Fibroblast of lung (primary cell): ENCODE results near the gene ZNF862. TPM values are rescaled to one million over a fixed set of nuclear protein-coding genes. Genes with fewer than 3 reads are reported as not detected.

Experiments
- DNase-seq, 2 donors: peaks; one replicate each; pipeline versions ENCODE4 v3.0.0 to v3.0.0-alpha.2; 2010; ENCODE audit warnings: low read depth in 2 of 2
- H2AFZ ChIP-seq: 2 replicates; pipeline ENCODE4 v1.5.1; 2012; ENCODE audit warnings: low read length, control low read depth, inconsistent platforms
- H3K27ac ChIP-seq: 2 replicates; pipeline ENCODE4 v1.5.1; 2011; ENCODE audit warnings: low read length, control low read depth; ENCODE audit not compliant: insufficient read depth
- H3K27me3 ChIP-seq: 2 replicates; pipeline ENCODE4 v1.5.1; 2011; ENCODE audit warnings: mild to moderate bottlenecking, low read length; ENCODE audit not compliant: control insufficient read depth, insufficient read depth
- H3K36me3 ChIP-seq: 2 replicates; pipeline ENCODE4 v1.5.1; 2011; ENCODE audit warnings: low read length; ENCODE audit not compliant: control insufficient read depth, insufficient read depth
- H3K4me1 ChIP-seq: 2 replicates; pipeline ENCODE4 v1.5.1; 2011; ENCODE audit warnings: low read length; ENCODE audit not compliant: control insufficient read depth, insufficient read depth; ENCODE audit errors: extremely low read depth
- H3K4me2 ChIP-seq: 2 replicates; pipeline ENCODE4 v1.5.1; 2011; ENCODE audit warnings: low read length, control low read depth; ENCODE audit not compliant: insufficient read depth; ENCODE audit errors: extremely low read depth
- H3K4me3 ChIP-seq, 4 experiments: fragments of 200-600 bp in 1 of 4; sonication (generic) in 1 of 4; replicated peaks in 1 of 4; 2 replicates each; pipeline ENCODE4 v1.5.1; 2011 to 2016; ENCODE audit warnings: low read length in 4 of 4, low read depth in 3 of 4, mild to moderate bottlenecking in 3 of 4, control low read depth in 2 of 4, inconsistent platforms in 1 of 4, mixed read lengths in 1 of 4; ENCODE audit not compliant: insufficient read depth in 1 of 4; ENCODE audit errors: control extremely low read depth in 1 of 4
- H3K79me2 ChIP-seq: 2 replicates; pipeline ENCODE4 v1.5.1; 2012; ENCODE audit warnings: mild to moderate bottlenecking, low read length, inconsistent platforms; ENCODE audit not compliant: control insufficient read depth, insufficient read depth
- H3K9ac ChIP-seq: 2 replicates; pipeline ENCODE4 v1.5.1; 2011; ENCODE audit warnings: mild to moderate bottlenecking, low read length, control low read depth; ENCODE audit not compliant: insufficient read depth
- H3K9me3 ChIP-seq: 2 replicates; pipeline ENCODE4 v1.5.1; 2012; ENCODE audit warnings: low read depth, low read length; ENCODE audit not compliant: control insufficient read depth, insufficient read depth
- H4K20me1 ChIP-seq: 2 replicates; pipeline ENCODE4 v1.5.1; 2011; ENCODE audit warnings: low read length; ENCODE audit not compliant: control insufficient read depth, insufficient read depth; ENCODE audit errors: extremely low read depth
- EZH2 ChIP-seq: IDR thresholded peaks from 2 replicates; pipeline ENCODE4 v1.5.1; 2012; ENCODE audit warnings: low read length, control low read depth, mild to moderate bottlenecking; ENCODE audit errors: missing control alignments
- polyA plus RNA-seq, 2 donors: library from polyadenylated mRNA; depleted of rRNA in 1 of 2; stranded (reverse) in 1 of 2; unstranded in 1 of 2; fragments of >200 nt; gene quantifications; 2 replicates each; pipeline ENCODE4 v1.2.1, GENCODE V29; 2011 to 2012; ENCODE audit warnings: missing spikeins in 1 of 2
- total RNA-seq: library from RNA; depleted of rRNA; stranded (reverse); fragments of >200 nt; gene quantifications from 2 replicates; pipeline ENCODE4 v1.2.1, GENCODE V29; 2014
- TF ChIP-seq, protein P1 (sequence below), 2 donors: IDR thresholded peaks in 1 of 2; conservative IDR thresholded peaks in 1 of 2; 1 replicate in 1 of 2; 2 replicates in 1 of 2; pipeline ENCODE4 v1.5.1; 2011 to 2012; ENCODE audit warnings: low read length in 2 of 2, control low read depth in 1 of 2, inconsistent platforms in 1 of 2, low read depth in 1 of 2, mild to moderate bottlenecking in 1 of 2

ZNF862 gene
- total and polyA plus RNA-seq, 2 donors (not counting 1 experiment from before 2014, with no cell fraction given), result 4.7 to 10.9 TPM

DNA sequence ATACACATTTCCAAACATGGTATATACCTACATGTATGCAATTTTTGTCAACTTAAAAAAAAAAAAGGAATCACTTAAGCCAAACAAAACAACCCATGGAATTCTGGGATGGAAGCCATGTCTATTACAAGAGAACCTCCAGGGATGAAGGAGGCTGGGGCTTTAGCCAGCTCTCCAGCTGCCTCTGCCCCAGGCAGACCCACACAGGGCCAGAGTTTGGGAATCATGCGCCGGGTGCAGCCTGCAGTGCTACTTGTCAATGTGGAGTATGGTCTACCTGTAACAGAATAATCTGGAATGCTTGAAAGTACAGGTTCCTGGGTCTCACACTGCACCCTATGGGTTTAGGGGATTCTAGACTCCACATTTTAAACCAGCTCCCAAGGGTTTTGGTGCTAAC lies 46.4 kb downstream of the ZNF862 start:
- H3K27ac ChIP-seq, result no peak overlapping the region
- H3K9ac ChIP-seq, result no peak overlapping the region
- no peak overlapping the region for H3K4me3 ChIP-seq
- no peaks in the 10 kb centered on the region for H3K27me3 ChIP-seq
- H3K79me2 ChIP-seq, result no peaks in the 10 kb centered on the region
- H3K9me3 ChIP-seq, result no peaks in the 10 kb centered on the region
- no peak overlapping the region for H2AFZ ChIP-seq
- no peaks in the 10 kb centered on the region for H4K20me1 ChIP-seq
- TF ChIP-seq, protein P1, sequence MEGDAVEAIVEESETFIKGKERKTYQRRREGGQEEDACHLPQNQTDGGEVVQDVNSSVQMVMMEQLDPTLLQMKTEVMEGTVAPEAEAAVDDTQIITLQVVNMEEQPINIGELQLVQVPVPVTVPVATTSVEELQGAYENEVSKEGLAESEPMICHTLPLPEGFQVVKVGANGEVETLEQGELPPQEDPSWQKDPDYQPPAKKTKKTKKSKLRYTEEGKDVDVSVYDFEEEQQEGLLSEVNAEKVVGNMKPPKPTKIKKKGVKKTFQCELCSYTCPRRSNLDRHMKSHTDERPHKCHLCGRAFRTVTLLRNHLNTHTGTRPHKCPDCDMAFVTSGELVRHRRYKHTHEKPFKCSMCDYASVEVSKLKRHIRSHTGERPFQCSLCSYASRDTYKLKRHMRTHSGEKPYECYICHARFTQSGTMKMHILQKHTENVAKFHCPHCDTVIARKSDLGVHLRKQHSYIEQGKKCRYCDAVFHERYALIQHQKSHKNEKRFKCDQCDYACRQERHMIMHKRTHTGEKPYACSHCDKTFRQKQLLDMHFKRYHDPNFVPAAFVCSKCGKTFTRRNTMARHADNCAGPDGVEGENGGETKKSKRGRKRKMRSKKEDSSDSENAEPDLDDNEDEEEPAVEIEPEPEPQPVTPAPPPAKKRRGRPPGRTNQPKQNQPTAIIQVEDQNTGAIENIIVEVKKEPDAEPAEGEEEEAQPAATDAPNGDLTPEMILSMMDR (conservative IDR thresholded peaks at IDR 0.05 in 1 of 2, IDR thresholded peaks at IDR 0.05 in 1 of 2; ENCODE audit: low read depth in 1 of 2, low read length in 2 of 2), result no peak
- TF ChIP-seq EZH2, result no peak
- no peak overlapping the region for H3K4me2 ChIP-seq
- no peaks in the 10 kb centered on the region for H3K4me1 ChIP-seq
- no peaks in the 10 kb centered on the region for H3K36me3 ChIP-seq
- peak in 1 of 2 donors; percentile 28 for DNase-seq

DNA sequence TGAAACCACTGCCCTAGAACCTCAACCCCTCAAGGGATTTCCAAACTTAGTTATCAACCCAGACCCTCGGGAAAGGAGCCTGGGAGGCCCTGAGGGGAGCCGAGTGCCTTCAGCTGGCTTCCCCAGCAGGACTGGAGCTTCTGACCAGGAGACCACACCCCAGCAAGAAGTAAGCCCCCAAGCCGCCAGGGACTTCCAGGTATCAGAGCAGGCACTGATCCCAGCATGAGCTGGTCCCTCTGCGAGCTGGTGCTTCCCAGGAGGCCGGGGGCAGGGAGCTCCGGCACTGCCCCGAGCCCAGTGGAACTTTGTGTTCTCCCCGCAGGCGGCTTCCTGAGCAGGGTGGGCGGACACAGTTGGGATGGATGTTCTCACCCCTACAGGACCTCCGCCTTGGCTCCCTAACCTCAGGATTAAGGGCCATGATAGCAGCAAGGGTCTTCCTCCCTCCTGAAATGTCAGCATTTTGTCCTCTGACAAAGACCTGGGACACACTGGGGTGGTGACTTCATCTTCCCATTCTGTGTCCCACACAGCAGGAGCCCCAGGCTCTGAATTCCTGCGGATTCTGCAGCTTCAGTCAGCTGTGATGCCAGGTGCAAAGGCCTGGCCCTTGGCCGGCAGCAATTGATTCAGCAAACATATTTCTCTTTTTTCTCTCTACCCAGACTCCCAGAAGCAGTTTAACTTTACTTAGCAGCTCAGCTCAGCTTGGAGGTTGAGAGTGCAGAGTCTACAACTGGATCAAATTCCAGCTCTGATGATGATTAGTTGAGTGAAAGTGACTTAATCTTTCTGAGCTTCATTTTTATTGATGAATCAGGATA lies 47.2 kb downstream of the ZNF862 start:
- Histone ChIP-seq H3K9me3 (no peaks in the 10 kb centered on the region), H3K4me2 (no peak overlapping the region), H3K4me1 (no peaks in the 10 kb centered on the region), H2AFZ (no peak overlapping the region), H3K9ac (no peak overlapping the region), H3K4me3 (no peak overlapping the region), H3K79me2 (no peaks in the 10 kb centered on the region), H3K27me3 (no peaks in the 10 kb centered on the region), H3K27ac (no peak overlapping the region), H4K20me1 (no peaks in the 10 kb centered on the region), H3K36me3 (no peaks in the 10 kb centered on the region)
- DNase-seq, result peak in 1 of 2 donors; percentile 25
- no peak for TF ChIP-seq EZH2
- TF ChIP-seq, protein P1 (conservative IDR thresholded peaks at IDR 0.05 in 1 of 2, IDR thresholded peaks at IDR 0.05 in 1 of 2; ENCODE audit: low read depth in 1 of 2, low read length in 2 of 2), result no peak

DNA sequence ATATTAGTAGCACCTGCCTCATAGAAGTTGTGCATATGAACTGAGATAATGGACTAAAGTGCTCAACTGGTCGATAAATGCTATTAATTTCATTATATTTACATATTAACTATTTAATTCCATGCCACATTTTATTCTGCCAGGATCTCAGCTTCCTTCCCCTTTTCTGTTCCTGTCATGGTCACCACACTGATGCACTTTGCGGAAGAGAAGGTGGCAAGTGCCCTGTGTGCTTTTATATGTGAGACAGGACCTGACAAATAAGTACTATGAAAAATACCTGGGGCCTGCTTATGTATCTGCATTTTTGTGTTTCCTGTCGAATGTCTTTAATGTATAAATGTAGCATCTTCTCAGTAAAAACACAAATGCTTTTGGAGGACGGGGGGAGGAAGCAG lies 47.8 kb downstream of the ZNF862 start:
- H2AFZ ChIP-seq, result no peak overlapping the region
- no peaks in the 10 kb centered on the region for H3K27me3 ChIP-seq
- H3K27ac ChIP-seq, result no peak overlapping the region
- no peak overlapping the region for H3K4me2 ChIP-seq
- H3K79me2 ChIP-seq, result no peaks in the 10 kb centered on the region
- H3K4me1 ChIP-seq, result no peaks in the 10 kb centered on the region
- no peak overlapping the region for H3K4me3 ChIP-seq
- H4K20me1 ChIP-seq, result no peaks in the 10 kb centered on the region
- H3K9me3 ChIP-seq, result no peaks in the 10 kb centered on the region
- no peak overlapping the region for H3K9ac ChIP-seq
- TF ChIP-seq, protein P1 (conservative IDR thresholded peaks at IDR 0.05 in 1 of 2, IDR thresholded peaks at IDR 0.05 in 1 of 2; ENCODE audit: low read depth in 1 of 2, low read length in 2 of 2), result no peak
- H3K36me3 ChIP-seq, result no peaks in the 10 kb centered on the region
- DNase-seq, result no peak
